ENCODE measurements around the gene RTTN.

The RTTN gene

GRCh38 chr18:70058916-70059315, 146.6 kb downstream of the RTTN start:
- Histone ChIP-seq H3K27ac (ENCODE audit: low read depth, low read length, severe bottlenecking) (no peak overlapping the region), H3K36me3 (ENCODE audit: control insufficient read depth, insufficient read depth, low read length) (peaks cover 38% of the 10 kb centered on the region), H3K4me3 (ENCODE audit: extremely low read depth, insufficient read depth, low read length, poor library complexity, severe bottlenecking) (no peak overlapping the region), H3K9me3 (ENCODE audit: control insufficient read depth, low read length) (no peaks in the 10 kb centered on the region), H3K4me1 (ENCODE audit: control insufficient read depth, insufficient read depth, low read length, poor library complexity, severe bottlenecking) (no peaks in the 10 kb centered on the region)

- WGBS, 2 experiments (ENCODE audit: insufficient coverage in 2 of 2): 91 to 97% methylated on average over 4 of the region's 4 CpGs
- no peaks in the 10 kb centered on the region for H3K9me3 ChIP-seq (ENCODE audit: control insufficient read depth, low read length)
- no peaks in the 10 kb centered on the region for H3K4me1 ChIP-seq (ENCODE audit: control insufficient read depth, insufficient read depth, low read length, poor library complexity, severe bottlenecking)
- peaks cover 3% of the 10 kb centered on the region for H3K36me3 ChIP-seq (ENCODE audit: control insufficient read depth, insufficient read depth, low read length)
- no peak overlapping the region for H3K4me3 ChIP-seq (ENCODE audit: extremely low read depth, insufficient read depth, low read length, poor library complexity, severe bottlenecking)
- no peak overlapping the region for H3K27ac ChIP-seq (ENCODE audit: low read depth, low read length, severe bottlenecking)
Measured at GRCh38 chr18:70047931-70048603, 157.4 kb downstream of the RTTN start.

DNA sequence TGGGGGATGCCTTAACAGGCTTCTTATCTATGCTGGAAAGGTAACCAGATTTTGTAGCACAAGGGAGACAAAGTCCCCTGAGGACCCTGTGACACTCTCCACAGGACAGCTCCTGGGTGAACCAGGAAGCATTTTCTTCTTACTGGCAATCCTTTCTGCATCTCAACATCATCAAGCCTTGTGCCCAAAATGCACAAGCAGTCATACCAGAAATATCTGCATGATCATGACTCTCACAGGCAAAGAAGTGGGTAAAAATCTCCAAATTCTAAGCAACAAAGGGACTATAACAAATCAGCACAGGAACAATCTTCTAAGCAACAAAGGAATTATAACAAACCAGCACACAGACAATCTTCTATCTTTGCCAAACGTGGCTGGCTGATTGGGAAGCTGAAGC, 158.7 kb downstream of the RTTN start:
- H3K4me1 ChIP-seq (ENCODE audit: control insufficient read depth, insufficient read depth, low read length, poor library complexity, severe bottlenecking): no peaks in the 10 kb centered on the region
- 67 to 86% methylated on average over 1 of the region's 1 CpG for WGBS, 2 experiments (ENCODE audit: insufficient coverage in 2 of 2)
- no peaks in the 10 kb centered on the region for H3K9me3 ChIP-seq (ENCODE audit: control insufficient read depth, low read length)
- H3K27ac ChIP-seq (ENCODE audit: low read depth, low read length, severe bottlenecking): no peak overlapping the region
- H3K36me3 ChIP-seq (ENCODE audit: control insufficient read depth, insufficient read depth, low read length): no peaks in the 10 kb centered on the region
- no peak overlapping the region for H3K4me3 ChIP-seq (ENCODE audit: extremely low read depth, insufficient read depth, low read length, poor library complexity, severe bottlenecking)

GRCh38 chr18:70046207-70046606, 159.3 kb downstream of the RTTN start:
- Histone ChIP-seq H3K9me3 (ENCODE audit: control insufficient read depth, low read length) (no peaks in the 10 kb centered on the region), H3K36me3 (ENCODE audit: control insufficient read depth, insufficient read depth, low read length) (no peaks in the 10 kb centered on the region), H3K27ac (ENCODE audit: low read depth, low read length, severe bottlenecking) (no peak overlapping the region), H3K4me3 (ENCODE audit: extremely low read depth, insufficient read depth, low read length, poor library complexity, severe bottlenecking) (no peak overlapping the region), H3K4me1 (ENCODE audit: control insufficient read depth, insufficient read depth, low read length, poor library complexity, severe bottlenecking) (no peaks in the 10 kb centered on the region)
- 60 to 100% methylated on average over 1 of the region's 2 CpGs for WGBS, 2 experiments (ENCODE audit: insufficient coverage in 2 of 2)

DNA sequence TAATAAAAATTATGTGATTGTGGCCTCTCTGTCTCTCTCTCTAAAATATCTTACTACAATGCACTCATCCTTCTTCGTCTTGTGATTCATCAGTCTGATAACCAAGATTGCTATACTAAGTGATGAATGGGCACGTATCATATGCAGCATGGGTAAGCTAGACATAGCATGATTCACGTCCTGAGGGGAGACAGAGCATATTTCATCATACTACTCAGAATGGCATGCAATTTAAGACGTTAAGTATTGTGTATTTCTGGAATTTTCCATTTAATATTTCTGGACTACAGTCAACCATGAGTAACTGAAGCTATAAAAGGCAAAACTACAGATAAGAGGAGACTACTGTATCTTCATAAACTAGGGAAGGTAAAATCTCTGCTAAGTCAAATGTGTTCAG, 160.9 kb downstream of the RTTN start:
- H3K36me3 ChIP-seq (ENCODE audit: control insufficient read depth, insufficient read depth, low read length): no peaks in the 10 kb centered on the region
- no peaks in the 10 kb centered on the region for H3K4me1 ChIP-seq (ENCODE audit: control insufficient read depth, insufficient read depth, low read length, poor library complexity, severe bottlenecking)
- no peaks in the 10 kb centered on the region for H3K9me3 ChIP-seq (ENCODE audit: control insufficient read depth, low read length)
- H3K4me3 ChIP-seq (ENCODE audit: extremely low read depth, insufficient read depth, low read length, poor library complexity, severe bottlenecking): no peak overlapping the region
- WGBS, 2 experiments (ENCODE audit: insufficient coverage in 2 of 2): no CpG with 5 or more reads among the region's 4 CpGs
- no peak overlapping the region for H3K27ac ChIP-seq (ENCODE audit: low read depth, low read length, severe bottlenecking)

DNA sequence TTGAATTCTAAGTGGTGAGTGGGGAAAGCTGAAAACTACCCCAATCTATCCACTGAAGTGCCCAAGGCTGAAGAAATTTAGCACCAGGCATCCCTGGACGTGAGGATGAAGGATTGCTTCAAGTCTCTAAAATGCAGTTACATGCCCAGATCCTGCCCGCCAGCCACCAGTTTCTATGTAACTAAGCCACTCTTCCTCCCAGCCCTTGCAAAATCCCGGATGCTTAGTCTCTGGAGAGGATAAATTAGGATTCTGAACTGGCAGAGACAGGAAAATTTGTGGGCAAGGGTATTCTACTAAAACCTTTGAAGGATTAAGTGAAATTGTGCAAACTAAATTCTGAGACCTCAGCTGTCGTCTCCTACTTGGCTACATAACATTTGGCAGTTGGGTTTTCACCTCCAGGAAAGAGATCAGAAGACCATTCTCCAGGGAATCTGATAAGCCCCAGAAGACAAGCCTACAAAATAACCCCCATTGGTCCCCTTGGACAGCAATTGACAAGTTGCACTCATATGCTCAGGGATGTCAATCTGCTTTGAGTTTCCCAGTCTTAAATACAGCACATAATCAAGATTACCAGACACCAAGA, 163.9 kb downstream of the RTTN start:
- no peak overlapping the region for H3K27ac ChIP-seq (ENCODE audit: low read depth, low read length, severe bottlenecking)
- 97 to 100% methylated on average over 1 to 3 of the region's 4 CpGs for WGBS, 2 experiments (ENCODE audit: insufficient coverage in 2 of 2)

DNA sequence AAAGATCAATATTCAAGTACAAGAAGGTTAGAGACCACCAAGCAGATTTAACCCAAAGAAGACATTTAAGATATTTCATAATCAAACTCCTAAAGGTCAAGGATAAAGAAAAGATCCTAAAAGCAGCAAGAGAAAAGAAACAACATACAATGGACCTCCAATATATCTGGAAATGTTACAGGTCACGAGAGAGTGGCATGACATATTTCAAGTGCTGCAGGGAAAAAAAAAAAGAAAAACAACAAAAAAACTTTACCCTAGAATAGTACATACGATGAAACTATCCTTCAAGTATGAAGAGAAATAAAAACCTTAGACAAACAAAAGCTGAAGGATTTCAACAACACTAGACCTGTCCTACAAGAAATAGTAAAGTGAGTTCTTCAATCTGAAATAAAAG, 166.3 kb downstream of the RTTN start:
- no peak overlapping the region for H3K4me3 ChIP-seq (ENCODE audit: extremely low read depth, insufficient read depth, low read length, poor library complexity, severe bottlenecking)
- H3K9me3 ChIP-seq (ENCODE audit: control insufficient read depth, low read length): no peaks in the 10 kb centered on the region
- H3K4me1 ChIP-seq (ENCODE audit: control insufficient read depth, insufficient read depth, low read length, poor library complexity, severe bottlenecking): no peaks in the 10 kb centered on the region
- peaks cover 3% of the 10 kb centered on the region for H3K36me3 ChIP-seq (ENCODE audit: control insufficient read depth, insufficient read depth, low read length)
- WGBS, 2 experiments (ENCODE audit: insufficient coverage in 2 of 2): no CpG with 5 or more reads among the region's 2 CpGs
- no peak overlapping the region for H3K27ac ChIP-seq (ENCODE audit: low read depth, low read length, severe bottlenecking)

More for the DNA sequence above, 163.9 kb downstream of the RTTN start:
- Histone ChIP-seq H3K36me3 (ENCODE audit: control insufficient read depth, insufficient read depth, low read length) (peaks cover 3% of the 10 kb centered on the region), H3K4me3 (ENCODE audit: extremely low read depth, insufficient read depth, low read length, poor library complexity, severe bottlenecking) (no peak overlapping the region), H3K4me1 (ENCODE audit: control insufficient read depth, insufficient read depth, low read length, poor library complexity, severe bottlenecking) (no peaks in the 10 kb centered on the region), H3K9me3 (ENCODE audit: control insufficient read depth, low read length) (no peaks in the 10 kb centered on the region)

DNA sequence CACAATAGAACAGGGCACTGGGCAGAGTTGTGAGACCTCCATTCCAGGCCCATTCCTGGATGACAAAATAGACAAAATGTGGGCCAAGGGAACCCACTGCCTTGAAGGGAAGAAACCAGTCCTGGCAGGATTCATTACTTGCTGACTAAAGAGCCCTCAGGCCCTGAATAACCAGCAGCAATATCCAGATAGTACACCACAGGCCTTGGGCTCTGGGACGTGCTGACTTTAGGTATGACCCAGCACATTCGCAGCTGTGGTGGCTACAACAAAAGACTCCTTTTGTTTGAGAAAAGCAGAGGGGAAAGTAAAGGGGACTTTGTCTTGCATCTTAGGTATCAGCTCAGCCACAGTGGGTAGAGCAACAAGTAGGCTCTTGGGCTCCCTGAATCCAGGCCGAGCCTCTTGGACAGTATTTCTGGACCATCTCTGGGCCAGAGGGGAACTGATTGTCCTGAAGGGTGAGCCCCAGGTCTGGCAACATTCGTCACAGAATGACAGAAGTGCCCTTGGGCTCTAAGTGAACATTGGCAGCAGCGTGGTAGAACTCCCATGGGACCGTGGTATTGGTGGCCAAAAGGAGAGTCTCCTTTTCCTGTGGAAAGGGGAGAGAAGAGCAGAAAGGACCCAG, 167.9 kb downstream of the RTTN start:
- 94 to 95% methylated on average over 6 of the region's 6 CpGs for WGBS, 2 experiments (ENCODE audit: insufficient coverage in 2 of 2)
- Histone ChIP-seq H3K27ac (ENCODE audit: low read depth, low read length, severe bottlenecking) (no peak overlapping the region), H3K4me3 (ENCODE audit: extremely low read depth, insufficient read depth, low read length, poor library complexity, severe bottlenecking) (no peak overlapping the region), H3K9me3 (ENCODE audit: control insufficient read depth, low read length) (no peaks in the 10 kb centered on the region), H3K36me3 (ENCODE audit: control insufficient read depth, insufficient read depth, low read length) (peaks cover 3% of the 10 kb centered on the region), H3K4me1 (ENCODE audit: control insufficient read depth, insufficient read depth, low read length, poor library complexity, severe bottlenecking) (no peaks in the 10 kb centered on the region)

- Histone ChIP-seq H3K36me3 (ENCODE audit: control insufficient read depth, insufficient read depth, low read length) (peaks cover 3% of the 10 kb centered on the region), H3K4me3 (ENCODE audit: extremely low read depth, insufficient read depth, low read length, poor library complexity, severe bottlenecking) (no peak overlapping the region), H3K27ac (ENCODE audit: low read depth, low read length, severe bottlenecking) (no peak overlapping the region), H3K4me1 (ENCODE audit: control insufficient read depth, insufficient read depth, low read length, poor library complexity, severe bottlenecking) (no peaks in the 10 kb centered on the region), H3K9me3 (ENCODE audit: control insufficient read depth, low read length) (no peaks in the 10 kb centered on the region)
- 89 to 95% methylated on average over 2 to 6 of the region's 8 CpGs for WGBS, 2 experiments (ENCODE audit: insufficient coverage in 2 of 2)
Measured at GRCh38 chr18:70036771-70037347, 168.6 kb downstream of the RTTN start.

GRCh38 chr18:70036168-70036567, 169.3 kb downstream of the RTTN start:
- no peak overlapping the region for H3K27ac ChIP-seq (ENCODE audit: low read depth, low read length, severe bottlenecking)
- H3K9me3 ChIP-seq (ENCODE audit: control insufficient read depth, low read length): no peaks in the 10 kb centered on the region
- no peak overlapping the region for H3K4me3 ChIP-seq (ENCODE audit: extremely low read depth, insufficient read depth, low read length, poor library complexity, severe bottlenecking)
- 67 to 100% methylated on average over 1 of the region's 2 CpGs for WGBS, 2 experiments (ENCODE audit: insufficient coverage in 2 of 2)
- peaks cover 3% of the 10 kb centered on the region for H3K36me3 ChIP-seq (ENCODE audit: control insufficient read depth, insufficient read depth, low read length)
- H3K4me1 ChIP-seq (ENCODE audit: control insufficient read depth, insufficient read depth, low read length, poor library complexity, severe bottlenecking): no peaks in the 10 kb centered on the region

- 100% methylated on average over 1 of the region's 4 CpGs; no CpG with 5 or more reads in 1 of the 2 experiments for WGBS, 2 experiments (ENCODE audit: insufficient coverage in 2 of 2)
Measured at GRCh38 chr18:70031221-70031620, 174.3 kb downstream of the RTTN start.

More at GRCh38 chr18:70031221-70031620, 174.3 kb downstream of the RTTN start:
- Histone ChIP-seq H3K4me3 (ENCODE audit: extremely low read depth, insufficient read depth, low read length, poor library complexity, severe bottlenecking) (no peak overlapping the region), H3K9me3 (ENCODE audit: control insufficient read depth, low read length) (no peaks in the 10 kb centered on the region), H3K4me1 (ENCODE audit: control insufficient read depth, insufficient read depth, low read length, poor library complexity, severe bottlenecking) (no peaks in the 10 kb centered on the region), H3K36me3 (ENCODE audit: control insufficient read depth, insufficient read depth, low read length) (peaks cover 4% of the 10 kb centered on the region), H3K27ac (ENCODE audit: low read depth, low read length, severe bottlenecking) (no peak overlapping the region)
